GM19467 (cell line): ENCODE measurements around the gene PRDX2.
A peak's percentile ranks its signal among the peaks of the same experiment; 100 is the strongest.

Experiments used
- ATAC-seq: cut with Tn5 transposase; IDR thresholded peaks from one replicate; pipeline ENCODE4 v1.9.1; 2021; ENCODE audit warnings: mild to moderate bottlenecking, moderate library complexity; ENCODE audit not compliant: unreplicated experiment

PRDX2 gene

GRCh38 chr19:12793290-12794195 lies 8.1 kb downstream of the PRDX2 start:
- ATAC-seq: peak; percentile 30

GRCh38 chr19:12792853-12793289 lies 8.7 kb downstream of the PRDX2 start:
- ATAC-seq: no peak

- no peak for ATAC-seq
Observed at GRCh38 chr19:12792051-12792852, 9.3 kb downstream of the PRDX2 start.

GRCh38 chr19:12791345-12792050 lies 10.1 kb downstream of the PRDX2 start, which contains the start of gene JUNB:
TSS of gene JUNB (plus strand) at chr19:12791486. CDS start at chr19:12791772, 286 bp downstream.
- peak; percentile 25 for ATAC-seq

GRCh38 chr19:12790628-12791344 lies 10.8 kb downstream of the PRDX2 start:
- no peak for ATAC-seq

GRCh38 chr19:12789904-12790619 lies 11.5 kb downstream of the PRDX2 start:
- peak; percentile 39 for ATAC-seq

- ATAC-seq: no peak
Observed at GRCh38 chr19:12789098-12789903, 12.3 kb downstream of the PRDX2 start.

- ATAC-seq: no peak
Observed at GRCh38 chr19:12788682-12789097, 12.9 kb downstream of the PRDX2 start.

GRCh38 chr19:12788042-12788681 lies 13.4 kb downstream of the PRDX2 start:
- ATAC-seq: no peak

- no peak for ATAC-seq
Observed at GRCh38 chr19:12787458-12787857, 14.1 kb downstream of the PRDX2 start.

- ATAC-seq: no peak
Observed at GRCh38 chr19:12786952-12787351, 14.6 kb downstream of the PRDX2 start.

- ATAC-seq: no peak
Observed at GRCh38 chr19:12786141-12786870, 15.3 kb downstream of the PRDX2 start.

GRCh38 chr19:12785431-12786031 lies 16.1 kb downstream of the PRDX2 start:
- ATAC-seq: no peak

- no peak for ATAC-seq
Observed at GRCh38 chr19:12784871-12785430, 16.6 kb downstream of the PRDX2 start.

GRCh38 chr19:12784394-12784870 lies 17.2 kb downstream of the PRDX2 start:
- ATAC-seq: no peak

- no peak for ATAC-seq
Observed at GRCh38 chr19:12783849-12784393, 17.7 kb downstream of the PRDX2 start.
